Stimulated activated CD4-positive, alpha-beta T cell treated with anti-CD3 and anti-CD28 coated beads, Interleukin-2, amount 100 ng/mL, for 48 hours (primary cell): ENCODE results near the gene MRPL28.
"Not testable (repeated sequence)": the region's sequence is repeated elsewhere in the genome, so short reads cannot be mapped to it uniquely, and the experiment has no call there.

Experiments used
- DNase-seq, 2 donors: peaks; one replicate each; pipeline ENCODE4 v3.0.0-alpha.2; 2020

The MRPL28 gene

DNA sequence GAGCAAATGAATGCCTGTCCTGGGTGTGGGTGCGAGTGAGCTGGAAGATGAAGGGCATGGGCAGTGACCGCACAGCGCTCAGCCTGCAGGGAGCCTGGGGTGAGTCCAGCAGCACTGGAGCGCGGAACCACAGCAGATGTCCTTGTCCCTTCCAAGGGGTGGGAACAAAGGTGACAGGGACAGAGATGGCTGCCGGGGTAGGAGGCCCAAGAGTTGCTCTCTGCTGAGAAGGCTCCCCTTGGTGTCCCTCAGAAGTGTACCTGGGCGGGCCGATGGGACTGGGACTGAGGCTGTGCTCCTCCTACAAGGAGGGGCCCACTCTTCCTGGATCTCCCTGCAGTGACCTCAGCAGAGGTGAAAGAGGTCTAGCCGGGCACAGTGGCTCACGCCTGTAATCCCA lies 19.0 kb upstream of the MRPL28 start:
- DNase-seq, result no peak

GRCh38 chr16:387761-388666 lies 17.7 kb upstream of the MRPL28 start:
- DNase-seq, result not testable (repeated sequence)

- no peak for DNase-seq
Observed at GRCh38 chr16:386641-387156, 16.4 kb upstream of the MRPL28 start.

- DNase-seq, result no peak
Observed at GRCh38 chr16:383326-384051, 13.2 kb upstream of the MRPL28 start.

DNA sequence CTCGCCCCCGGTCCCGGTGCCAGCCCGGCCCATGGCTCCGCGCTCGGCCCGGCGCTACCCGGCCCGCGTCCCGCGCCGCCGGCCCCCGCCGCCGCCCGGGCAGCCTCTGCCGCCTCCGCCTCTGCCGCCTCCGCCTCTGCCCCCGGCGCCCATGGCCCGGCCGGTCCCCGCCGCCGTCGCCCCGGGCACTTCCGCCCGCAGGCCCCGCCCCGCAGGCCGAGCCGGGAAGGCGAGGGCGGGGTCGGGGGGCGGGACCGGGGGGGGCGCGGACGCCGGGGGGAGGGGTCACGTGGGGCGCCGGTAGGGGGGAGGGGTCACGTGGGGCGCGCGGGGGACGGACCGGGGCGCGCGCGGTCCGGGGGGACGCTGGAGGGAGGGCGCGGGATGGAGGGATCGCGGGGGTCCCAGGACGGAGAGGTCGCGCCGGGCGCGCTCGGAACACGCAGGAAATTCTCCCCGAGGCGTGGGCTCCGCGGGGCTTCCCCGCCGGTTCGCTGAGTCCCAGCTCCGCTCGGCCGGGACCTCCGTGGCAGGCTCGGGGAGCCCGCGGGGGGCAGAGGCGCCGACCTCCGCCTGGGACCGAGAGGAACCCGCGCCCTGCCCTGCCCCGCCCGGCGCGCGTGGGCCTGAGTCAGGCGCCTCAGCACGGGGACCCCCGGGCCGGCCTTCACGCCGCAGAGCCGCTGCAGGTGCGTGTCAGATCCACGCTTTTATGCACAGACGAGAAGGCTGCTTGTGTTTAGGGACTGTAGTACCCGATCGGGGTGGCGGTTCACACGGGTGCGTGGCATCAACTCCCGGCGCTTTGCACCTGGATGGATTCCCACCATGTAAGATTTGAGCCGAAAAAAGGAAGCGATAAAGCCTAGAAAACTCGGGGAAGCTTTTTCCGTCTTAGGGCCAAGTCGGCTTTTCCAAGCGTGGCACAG lies 11.7 kb upstream of the MRPL28 start, which contains the start of gene PGAP6:
TSS of gene PGAP6 (minus strand) at position 190 of the 929 bp plus-strand sequence. CDS start at position 33, 157 bp downstream.
- peak; percentile 52 to 62 for DNase-seq

GRCh38 chr16:381012-381788 lies 10.9 kb upstream of the MRPL28 start:
- no peak for DNase-seq

DNA sequence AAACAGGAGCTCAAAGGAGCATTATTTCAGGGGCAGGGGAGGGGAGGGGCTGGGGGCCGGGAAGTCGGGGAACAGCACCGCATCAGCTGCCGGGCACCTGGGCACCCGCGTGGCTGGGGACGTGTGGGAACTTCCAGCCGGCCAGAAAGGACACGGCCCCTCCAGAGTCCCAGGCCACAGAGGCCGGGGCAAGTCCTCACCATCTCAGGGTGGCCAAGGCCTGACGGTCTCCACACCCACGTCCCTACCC lies 10.3 kb upstream of the MRPL28 start:
- DNase-seq, result no peak

DNA sequence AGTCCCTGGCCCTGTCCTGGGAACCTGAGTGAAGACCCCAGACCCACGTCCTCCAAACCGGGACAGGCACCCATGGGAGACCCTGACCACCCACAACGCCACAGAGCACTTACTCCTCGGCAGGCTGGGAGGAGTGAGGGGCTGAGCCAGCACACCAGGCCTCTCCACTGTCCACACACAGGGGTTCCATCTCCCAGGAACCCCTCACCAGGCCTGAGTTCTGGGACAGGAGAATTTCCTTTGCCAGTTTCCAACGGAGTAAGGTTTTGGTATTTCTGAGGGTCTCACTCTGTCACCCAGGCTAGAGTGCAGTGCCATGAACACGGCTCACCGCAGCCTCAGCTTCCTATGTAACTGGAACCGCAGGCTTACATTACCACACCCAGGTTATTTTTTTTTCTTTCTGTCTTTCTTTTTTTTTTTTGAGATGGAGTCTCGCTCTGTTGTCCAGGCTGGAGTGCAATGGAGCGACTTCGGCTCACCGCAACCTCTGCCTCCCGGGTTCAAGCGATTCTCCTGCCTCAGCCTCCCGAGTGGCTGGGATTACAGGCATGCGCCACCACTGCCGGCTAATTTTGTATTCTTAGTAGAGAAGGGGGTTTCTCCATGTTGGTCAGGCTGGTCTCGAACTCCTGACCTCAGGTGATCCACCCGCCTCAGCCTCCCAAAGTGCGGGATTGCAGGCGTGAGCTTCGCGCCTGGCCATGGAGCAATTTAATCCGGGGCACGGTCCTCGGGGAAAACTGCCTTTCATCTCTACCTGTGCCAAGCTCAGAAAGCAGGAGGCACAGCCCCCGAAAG lies 9.8 kb upstream of the MRPL28 start:
- no peak for DNase-seq

GRCh38 chr16:379183-379960 lies 9.0 kb upstream of the MRPL28 start:
- DNase-seq, result no peak

GRCh38 chr16:378821-379182 lies 8.5 kb upstream of the MRPL28 start:
- DNase-seq, result no peak

DNA sequence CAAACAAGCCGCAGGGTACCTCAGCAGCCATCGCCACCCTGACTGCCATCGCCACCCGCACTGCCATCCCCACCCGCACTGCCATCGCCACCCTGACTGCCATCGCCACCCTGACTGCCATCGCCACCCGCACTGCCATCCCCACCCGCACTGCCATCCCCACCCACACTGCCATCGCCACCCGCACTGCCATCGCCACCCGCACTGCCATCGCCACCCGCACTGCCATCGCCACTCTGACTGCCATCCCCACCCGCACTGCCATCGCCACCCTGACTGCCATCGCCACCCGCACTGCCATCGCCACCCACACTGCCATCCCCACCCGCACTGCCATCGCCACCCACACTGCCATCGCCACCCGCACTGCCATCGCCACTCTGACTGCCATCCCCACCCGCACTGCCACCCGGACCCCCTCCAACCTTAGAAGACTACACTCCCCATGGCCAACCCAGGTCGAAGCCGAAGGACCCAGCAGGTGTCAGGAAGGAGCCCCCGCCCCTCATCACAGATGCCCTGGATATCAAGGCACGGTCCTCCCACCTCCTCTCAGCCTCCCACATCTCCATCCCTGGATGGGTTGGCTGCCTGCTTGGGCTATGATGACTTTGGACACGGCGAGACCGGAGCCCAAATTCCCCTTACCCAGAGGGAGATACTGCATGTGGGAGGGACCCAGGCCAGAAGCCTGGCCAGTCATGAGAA lies 7.9 kb upstream of the MRPL28 start:
- not testable (repeated sequence) for DNase-seq

DNA sequence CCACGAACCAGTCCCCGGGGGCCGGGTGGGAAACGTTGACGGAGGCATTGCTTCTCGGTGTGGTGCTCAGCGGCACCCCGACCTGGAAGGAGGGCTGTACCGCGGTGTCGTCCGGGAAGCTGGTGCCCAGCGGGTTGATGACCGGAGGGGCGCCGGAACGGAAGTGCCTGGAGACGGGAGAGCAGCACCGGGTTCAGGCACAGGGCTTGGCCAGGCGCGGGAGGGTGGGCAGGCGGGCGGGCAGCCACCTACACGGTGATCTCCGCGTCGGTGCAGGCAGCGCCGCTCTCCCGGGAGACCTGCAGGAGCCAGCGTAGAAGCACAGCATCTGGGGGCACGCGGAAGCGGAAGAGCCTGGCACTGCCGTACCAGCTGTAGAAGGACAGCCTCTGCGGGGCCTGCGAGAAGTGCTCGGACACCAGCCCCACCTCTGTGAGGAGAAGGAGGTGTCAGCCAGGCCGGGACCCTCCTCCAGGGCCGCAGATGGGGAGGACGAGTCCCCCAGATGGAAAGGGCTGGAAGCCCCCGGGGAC lies 7.1 kb upstream of the MRPL28 start:
- DNase-seq, result no peak

GRCh38 chr16:376817-377418 lies 6.6 kb upstream of the MRPL28 start:
- DNase-seq, result no peak

DNA sequence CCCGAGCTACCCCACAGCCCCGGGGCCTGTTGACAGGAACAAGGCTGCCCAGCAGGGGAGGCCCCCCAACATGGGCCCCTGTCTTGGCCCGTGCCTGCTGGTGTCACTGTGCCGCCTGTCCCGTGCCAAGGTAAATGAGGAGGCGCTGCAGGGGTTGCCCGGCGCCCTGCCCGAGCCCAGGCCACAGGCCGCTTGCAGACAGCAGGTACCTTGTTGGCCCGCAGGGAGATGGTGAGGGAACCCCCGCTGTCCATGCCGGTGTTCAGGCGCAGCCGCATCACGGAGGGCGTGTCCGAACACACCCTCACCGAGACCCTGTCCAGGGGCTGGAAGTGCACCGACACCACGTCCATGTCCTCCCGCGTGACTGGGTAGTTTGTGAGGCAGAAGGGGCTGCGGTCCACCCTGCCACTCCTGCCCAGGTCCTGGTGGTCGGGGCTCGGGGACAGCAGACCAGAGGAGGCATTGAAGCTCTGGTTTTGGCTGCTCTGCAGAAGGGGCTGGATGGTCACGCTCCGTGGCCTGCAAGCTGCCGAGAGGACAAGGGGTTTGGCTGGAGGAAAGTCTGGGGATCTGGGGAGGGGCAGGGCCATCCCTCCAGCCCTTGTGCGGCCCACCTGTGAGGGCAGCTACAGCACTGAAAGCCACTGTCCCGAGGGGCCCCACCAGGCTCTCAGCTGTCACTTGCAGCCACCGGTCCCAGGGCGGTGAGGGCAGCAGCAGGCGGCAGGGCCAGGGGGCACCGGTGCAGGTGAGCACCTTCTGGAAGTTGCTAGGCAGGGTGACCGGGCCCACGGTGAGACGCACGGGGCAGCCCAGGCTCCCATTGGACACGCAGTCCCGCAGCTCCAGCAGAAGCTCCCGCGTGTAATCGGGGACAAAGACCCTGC lies 5.8 kb upstream of the MRPL28 start:
- DNase-seq, result no peak

DNA sequence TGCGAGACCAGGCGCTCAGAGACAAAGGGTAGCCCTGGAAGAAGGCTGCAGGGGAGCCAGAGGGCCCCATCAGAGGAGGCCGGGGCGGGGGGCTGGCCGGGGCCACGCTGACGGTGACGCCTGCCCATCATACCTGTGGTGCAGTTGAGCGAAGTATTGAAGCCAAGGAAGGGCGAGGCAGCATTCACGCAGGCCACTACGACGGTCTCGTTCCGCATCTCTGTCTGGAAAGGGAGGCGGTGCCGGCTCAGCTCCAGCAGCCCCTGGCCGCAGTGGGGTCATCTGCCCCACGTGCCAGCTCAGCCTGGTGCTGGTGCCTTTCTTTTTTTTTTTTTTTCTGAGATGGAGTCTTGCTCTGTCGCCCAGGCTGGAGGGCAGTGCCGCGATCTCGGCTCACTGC lies 4.9 kb upstream of the MRPL28 start:
- DNase-seq, result no peak

GRCh38 chr16:374616-374926 lies 4.2 kb upstream of the MRPL28 start:
- no peak for DNase-seq

- DNase-seq, result no peak
Observed at GRCh38 chr16:373848-374615, 3.7 kb upstream of the MRPL28 start.
